A549 (cell line): ENCODE results near the gene CD36. TPM values are rescaled to one million over a fixed set of nuclear protein-coding genes. Genes with fewer than 3 reads are reported as not detected.

Source experiments
- ATAC-seq, 2 experiments: fragments of 200-7000 bp in 1 of 2; fragments of >200 bp in 1 of 2; cut with Nextera tagmentation in 1 of 2; cut with Tn5 transposase in 1 of 2; 3 replicates each; pipeline versions ENCODE4 v1.8.0 to v1.9.1; 2018 to 2020; ENCODE audit warnings: mild to moderate bottlenecking in 1 of 2, moderate library complexity in 1 of 2
- CTCF ChIA-PET: fragments of 300-600 bp; sonication (Branson Sonifier 250); formaldehyde crosslinking; extraction: SDS; loops from one replicate; lab custom pipeline; 2021; ENCODE audit warnings: antibody characterized with exemption, inconsistent platforms; lab: Yijun Ruan, JAX
- POLR2A ChIA-PET: fragments of 350-600 bp; formaldehyde crosslinking; extraction: SDS; loops from one replicate; lab custom pipeline; 2021; ENCODE audit warnings: antibody characterized with exemption, inconsistent platforms; lab: Yijun Ruan, JAX
- DNase-seq, 2 experiments: peaks; one replicate each; pipeline versions ENCODE4 v3.0.0 to v3.0.0-alpha.2; 2011 to 2016; ENCODE audit warnings: low read depth in 1 of 2, low spot score in 1 of 2
- FAIRE-seq: peaks from 2 replicates; lab custom pipeline; 2011; peaks lifted over from hg19 to GRCh38; lab: Jason Lieb, UNC
- H3K27ac ChIP-seq, 2 experiments: fragments of >200 bp; sonication (Bioruptor Twin); formaldehyde crosslinking; 3 replicates each; pipeline ENCODE4 v1.5.1; 2016 to 2017
- H3K4me1 ChIP-seq: fragments of >200 bp; sonication (Bioruptor Twin); formaldehyde crosslinking; 3 replicates; pipeline ENCODE4 v1.6.1; 2016
- H3K4me2 ChIP-seq: fragments of >200 bp; sonication (Bioruptor Twin); formaldehyde crosslinking; 3 replicates; pipeline ENCODE4 v1.6.1; 2016
- H3K4me3 ChIP-seq: fragments of >200 bp; sonication (Bioruptor Twin); formaldehyde crosslinking; 3 replicates; pipeline ENCODE4 v1.5.1; 2016
- H3K9me3 ChIP-seq: fragments of >200 bp; sonication (Bioruptor Twin); formaldehyde crosslinking; 3 replicates; pipeline ENCODE4 v1.6.1; 2016
- BHLHE40 ChIP-seq: IDR thresholded peaks from 2 replicates; pipeline ENCODE4 v1.6.1; 2012; ENCODE audit warnings: low read depth, low read length, inconsistent platforms
- CBX2 ChIP-seq: fragments of 200-600 bp; sonication (generic); IDR thresholded peaks from 2 replicates; pipeline ENCODE4 v1.6.1; 2016; ENCODE audit warnings: low read depth, mild to moderate bottlenecking, borderline replicate concordance
- CBX8 ChIP-seq: fragments of 200-600 bp; sonication (generic); IDR thresholded peaks from 2 replicates; pipeline ENCODE4 v1.6.1; 2016
- CHD4 ChIP-seq: fragments of 200-600 bp; sonication (generic); IDR thresholded peaks from 2 replicates; pipeline ENCODE4 v1.6.1; 2016; ENCODE audit warnings: antibody characterized with exemption, mild to moderate bottlenecking, borderline replicate concordance
- EHF ChIP-seq: fragments of 250-450 bp; sonication (Bioruptor Pico); IDR thresholded peaks from 2 replicates; pipeline ENCODE4 v1.5.0; 2020; ENCODE audit warnings: mild to moderate bottlenecking
- EHMT2 ChIP-seq: fragments of 200-600 bp; sonication (generic); IDR thresholded peaks from 2 replicates; pipeline ENCODE4 v1.6.1; 2016; ENCODE audit warnings: antibody characterized with exemption, low read depth, mild to moderate bottlenecking, moderate library complexity
- FOSB ChIP-seq: fragments of 250-450 bp; sonication (Bioruptor Pico); IDR thresholded peaks from 2 replicates; pipeline ENCODE4 v1.5.0; 2020; ENCODE audit warnings: mild to moderate bottlenecking, moderate library complexity
- FOSL2 ChIP-seq, 2 experiments: fragments of 450-650 bp in 1 of 2; fragments of >200 bp in 1 of 2; sonication (Bioruptor Twin) in 1 of 2; formaldehyde crosslinking; IDR thresholded peaks; 2 replicates each; pipeline versions ENCODE4 v1.5.0 to v1.6.1; 2016 to 2020; ENCODE audit warnings: mild to moderate bottlenecking in 1 of 2, moderate library complexity in 1 of 2
- FOXS1 ChIP-seq: fragments of 250-450 bp; sonication (Bioruptor Pico); IDR thresholded peaks from 2 replicates; pipeline ENCODE4 v1.5.0; 2020; ENCODE audit warnings: mild to moderate bottlenecking, moderate library complexity
- GATA3 ChIP-seq: IDR thresholded peaks from 2 replicates; pipeline ENCODE4 v1.6.1; 2012; ENCODE audit warnings: borderline replicate concordance
- HOXA7 ChIP-seq: fragments of 250-450 bp; sonication (Bioruptor Pico); IDR thresholded peaks from 2 replicates; pipeline ENCODE4 v1.5.0; 2020; ENCODE audit warnings: mild to moderate bottlenecking, moderate library complexity
- HOXB13 ChIP-seq: fragments of 250-450 bp; sonication (Bioruptor Pico); IDR thresholded peaks from 2 replicates; pipeline ENCODE4 v1.5.0; 2020; ENCODE audit warnings: low read depth, mild to moderate bottlenecking, moderate library complexity
- JUN ChIP-seq, 2 experiments: fragments of >200 bp; sonication (Bioruptor Twin); formaldehyde crosslinking; IDR thresholded peaks; 2 replicates in 1 of 2; 3 replicates in 1 of 2; pipeline ENCODE4 v1.6.1; 2016 to 2017
- JUNB ChIP-seq: fragments of >200 bp; sonication (Bioruptor Twin); formaldehyde crosslinking; IDR thresholded peaks from 2 replicates; pipeline ENCODE4 v1.6.1; 2016
- KDM1A ChIP-seq: fragments of 200-600 bp; sonication (generic); IDR thresholded peaks from 2 replicates; pipeline ENCODE4 v1.6.1; 2016; ENCODE audit warnings: low read depth, mild to moderate bottlenecking
- NFE2L2 ChIP-seq: fragments of 150-350 bp; conservative IDR thresholded peaks from 2 replicates; pipeline ENCODE4 v1.6.1; 2014; ENCODE audit warnings: low read length
- NR3C1 ChIP-seq: fragments of >200 bp; sonication (Bioruptor Twin); formaldehyde crosslinking; IDR thresholded peaks from 3 replicates; pipeline ENCODE4 v1.6.1; 2017
- RARB ChIP-seq: fragments of 250-450 bp; sonication (Bioruptor Pico); IDR thresholded peaks from 2 replicates; pipeline ENCODE4 v1.8.0; 2021; ENCODE audit warnings: mild to moderate bottlenecking, moderate library complexity
- RNF2 ChIP-seq: fragments of 200-600 bp; sonication (generic); IDR thresholded peaks from 2 replicates; pipeline ENCODE4 v1.6.1; 2016; ENCODE audit warnings: low read depth, mild to moderate bottlenecking, antibody characterized with exemption, moderate library complexity, borderline replicate concordance
- SMC3 ChIP-seq: fragments of >200 bp; sonication (Bioruptor Twin); formaldehyde crosslinking; IDR thresholded peaks from 3 replicates; pipeline ENCODE4 v1.6.1; 2018; ENCODE audit warnings: inconsistent platforms
- SREBF2 ChIP-seq: fragments of 450-650 bp; IDR thresholded peaks from 2 replicates; pipeline ENCODE4 v1.6.1; 2014; ENCODE audit warnings: mild to moderate bottlenecking, moderate library complexity
- ZC3H11A ChIP-seq: fragments of 450-650 bp; IDR thresholded peaks from 2 replicates; pipeline ENCODE4 v1.6.1; 2014; ENCODE audit warnings: antibody characterized with exemption, mild to moderate bottlenecking
- ZFP36 ChIP-seq: fragments of 450-650 bp; IDR thresholded peaks from 2 replicates; pipeline ENCODE4 v1.6.1; 2014; ENCODE audit warnings: borderline replicate concordance; ENCODE audit not compliant: partially characterized antibody
- ZNF302 ChIP-seq: fragments of 250-450 bp; sonication (Bioruptor Pico); IDR thresholded peaks from 2 replicates; pipeline ENCODE4 v1.9.0; 2021; ENCODE audit warnings: inconsistent platforms, mild to moderate bottlenecking, moderate library complexity
- ZSCAN20 ChIP-seq: fragments of 250-450 bp; sonication (Bioruptor Pico); IDR thresholded peaks from 2 replicates; pipeline ENCODE4 v1.8.0; 2022; ENCODE audit warnings: mild to moderate bottlenecking, moderate library complexity
- WGBS: methylation state at CpG from one replicate; pipeline ENCODE4 v1.1.6; 2017; ENCODE audit errors: missing lambda C conversion rate; 5-methylcytosine and 5-hydroxymethylcytosine counted together
- polyA plus RNA-seq, 4 experiments: library from polyadenylated mRNA; depleted of rRNA in 3 of 4; stranded (reverse); fragments of >200 nt; fragmentation: RNase III in 1 of 4; extraction: RNeasy Plus Mini Kit Qiagen cat#74134 plus additional on column Dnase treatment in 1 of 4; gene quantifications; 2 replicates in 3 of 4; 3 replicates in 1 of 4; pipeline ENCODE4 v1.2.3, GENCODE V29; 2011 to 2017
- TF ChIP-seq, protein P1 (sequence below): fragments of >200 bp; sonication (Bioruptor Twin); formaldehyde crosslinking; IDR thresholded peaks from 2 replicates; pipeline ENCODE4 v1.6.1; 2016
- TF ChIP-seq, protein P2 (sequence below): fragments of 250-450 bp; sonication (Bioruptor Pico); IDR thresholded peaks from 2 replicates; pipeline ENCODE4 v1.5.0; 2021; ENCODE audit warnings: mild to moderate bottlenecking, moderate library complexity, borderline replicate concordance
- TF ChIP-seq, protein P3 (sequence below): fragments of 450-650 bp; IDR thresholded peaks from 2 replicates; pipeline ENCODE4 v1.6.1; 2014; ENCODE audit warnings: antibody characterized with exemption
- TF ChIP-seq, protein P4 (sequence below): IDR thresholded peaks from 2 replicates; pipeline ENCODE4 v1.6.1; 2012
- TF ChIP-seq, protein P5 (sequence below): fragments of 200-600 bp; sonication (generic); IDR thresholded peaks from 2 replicates; pipeline ENCODE4 v1.6.1; 2016; ENCODE audit warnings: antibody characterized with exemption, mild to moderate bottlenecking, moderate library complexity
- TF ChIP-seq, protein P6 (sequence below): fragments of >200 bp; sonication (Bioruptor Twin); formaldehyde crosslinking; IDR thresholded peaks from 3 replicates; pipeline ENCODE4 v1.6.1; 2016
- TF ChIP-seq, protein P7 (sequence below): fragments of 150-350 bp; IDR thresholded peaks from 2 replicates; pipeline ENCODE4 v1.6.1; 2014; ENCODE audit warnings: low read depth, mild to moderate bottlenecking, low read length

Gene CD36
- polyA plus RNA-seq, 2 of the 4 experiments (the other 2 are of a cell fraction): 0.12 to 0.37 TPM

DNA sequence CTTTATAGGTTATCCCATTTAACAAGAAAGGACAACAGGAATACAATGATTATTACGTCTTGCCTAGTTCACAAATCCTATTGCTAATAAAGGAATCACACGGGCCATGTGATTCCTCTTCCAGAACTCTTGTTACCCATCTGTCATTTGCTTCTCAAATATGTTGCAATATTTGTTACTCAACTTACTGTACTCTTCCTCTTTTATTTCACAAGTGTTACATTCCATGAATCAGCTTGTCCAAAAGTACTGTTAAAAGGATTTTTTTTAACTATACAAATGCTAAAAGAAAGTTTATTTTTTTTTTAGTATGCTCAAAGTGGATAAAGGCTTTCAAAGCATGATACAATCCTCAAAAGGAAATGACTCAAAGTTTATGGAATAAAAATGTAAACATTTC is 3.9 kb upstream of the CD36 start:
- DNase-seq (peak in 1 of 2 experiments; percentile 46), ATAC-seq (peak in 1 of 2 experiments; percentile 70; a peak in 3 of 6 replicates), FAIRE-seq (no peak)
- Histone ChIP-seq H3K9me3 (0 out of 3 replicates have a peak, but pooled peaks cover 3% of the 10 kb centered on the region), H3K4me2 (peak overlapping the region; percentile 48), H3K27ac (peak overlapping the region in 1 of 2 experiments; percentile 62; a peak in 2 of 6 replicates), H3K4me3 (no peak overlapping the region), H3K4me1 (peaks cover 15% of the 10 kb centered on the region)
- CTCF ChIA-PET: interaction anchor here (1.4 kb wide), 1 partner anchor 21 kb away, joined by 3 read pairs; no protein-coding TSS in a partner anchor
- POLR2A ChIA-PET: no interaction called here
- WGBS: 35% methylated on average over 2 of the region's 2 CpGs
- TF ChIP-seq ZC3H11A (no peak), BHLHE40 (no peak), FOXS1 (CRISPR knock-in tag) (no peak), SREBF2 (no peak), ZFP36 (no peak), NFE2L2 (no peak), GATA3 (peak; percentile 48), KDM1A (no peak), HOXB13 (CRISPR knock-in tag) (no peak), NR3C1 (no peak), JUNB (peak; percentile 90), FOSL2 (IDR thresholded peaks at IDR 0.05) (peak; percentile 65; the same call in 1 of the 2 replicates), FOSL2 (CRISPR knock-in tag; IDR thresholded peaks at IDR 0.05) (peak; percentile 70), CBX8 (no peak), RARB (CRISPR knock-in tag) (no peak; the same call in 1 of the 2 replicates), CBX2 (no peak), SMC3 (peak; percentile 46; the same call in 1 of the 3 replicates), EHMT2 (no peak), FOSB (CRISPR knock-in tag) (no peak), CHD4 (no peak), ZSCAN20 (CRISPR knock-in tag) (0 out of 2 replicates have a peak, but pooled peaks have one; percentile 24), RNF2 (no peak), ZNF302 (CRISPR knock-in tag) (no peak), HOXA7 (CRISPR knock-in tag) (no peak), JUN (IDR thresholded peaks at IDR 0.05) (peak; percentile 45 to 62; a peak in 2 of 5 replicates), EHF (no peak)
- TF ChIP-seq, protein P1, sequence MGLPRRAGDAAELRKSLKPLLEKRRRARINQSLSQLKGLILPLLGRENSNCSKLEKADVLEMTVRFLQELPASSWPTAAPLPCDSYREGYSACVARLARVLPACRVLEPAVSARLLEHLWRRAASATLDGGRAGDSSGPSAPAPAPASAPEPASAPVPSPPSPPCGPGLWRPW: peak; percentile 99
- TF ChIP-seq, protein P2, sequence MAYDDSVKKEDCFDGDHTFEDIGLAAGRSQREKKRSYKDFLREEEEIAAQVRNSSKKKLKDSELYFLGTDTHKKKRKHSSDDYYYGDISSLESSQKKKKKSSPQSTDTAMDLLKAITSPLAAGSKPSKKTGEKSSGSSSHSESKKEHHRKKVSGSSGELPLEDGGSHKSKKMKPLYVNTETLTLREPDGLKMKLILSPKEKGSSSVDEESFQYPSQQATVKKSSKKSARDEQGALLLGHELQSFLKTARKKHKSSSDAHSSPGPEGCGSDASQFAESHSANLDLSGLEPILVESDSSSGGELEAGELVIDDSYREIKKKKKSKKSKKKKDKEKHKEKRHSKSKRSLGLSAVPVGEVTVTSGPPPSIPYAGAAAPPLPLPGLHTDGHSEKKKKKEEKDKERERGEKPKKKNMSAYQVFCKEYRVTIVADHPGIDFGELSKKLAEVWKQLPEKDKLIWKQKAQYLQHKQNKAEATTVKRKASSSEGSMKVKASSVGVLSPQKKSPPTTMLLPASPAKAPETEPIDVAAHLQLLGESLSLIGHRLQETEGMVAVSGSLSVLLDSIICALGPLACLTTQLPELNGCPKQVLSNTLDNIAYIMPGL (CRISPR knock-in tag): no peak
- TF ChIP-seq, protein P3, sequence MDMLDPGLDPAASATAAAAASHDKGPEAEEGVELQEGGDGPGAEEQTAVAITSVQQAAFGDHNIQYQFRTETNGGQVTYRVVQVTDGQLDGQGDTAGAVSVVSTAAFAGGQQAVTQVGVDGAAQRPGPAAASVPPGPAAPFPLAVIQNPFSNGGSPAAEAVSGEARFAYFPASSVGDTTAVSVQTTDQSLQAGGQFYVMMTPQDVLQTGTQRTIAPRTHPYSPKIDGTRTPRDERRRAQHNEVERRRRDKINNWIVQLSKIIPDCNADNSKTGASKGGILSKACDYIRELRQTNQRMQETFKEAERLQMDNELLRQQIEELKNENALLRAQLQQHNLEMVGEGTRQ: 0 out of 2 replicates have a peak, but pooled peaks have one; percentile 14
- TF ChIP-seq, protein P4, sequence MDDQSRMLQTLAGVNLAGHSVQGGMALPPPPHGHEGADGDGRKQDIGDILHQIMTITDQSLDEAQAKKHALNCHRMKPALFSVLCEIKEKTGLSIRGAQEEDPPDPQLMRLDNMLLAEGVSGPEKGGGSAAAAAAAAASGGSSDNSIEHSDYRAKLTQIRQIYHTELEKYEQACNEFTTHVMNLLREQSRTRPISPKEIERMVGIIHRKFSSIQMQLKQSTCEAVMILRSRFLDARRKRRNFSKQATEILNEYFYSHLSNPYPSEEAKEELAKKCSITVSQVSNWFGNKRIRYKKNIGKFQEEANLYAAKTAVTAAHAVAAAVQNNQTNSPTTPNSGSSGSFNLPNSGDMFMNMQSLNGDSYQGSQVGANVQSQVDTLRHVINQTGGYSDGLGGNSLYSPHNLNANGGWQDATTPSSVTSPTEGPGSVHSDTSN: no peak
- TF ChIP-seq, protein P5, sequence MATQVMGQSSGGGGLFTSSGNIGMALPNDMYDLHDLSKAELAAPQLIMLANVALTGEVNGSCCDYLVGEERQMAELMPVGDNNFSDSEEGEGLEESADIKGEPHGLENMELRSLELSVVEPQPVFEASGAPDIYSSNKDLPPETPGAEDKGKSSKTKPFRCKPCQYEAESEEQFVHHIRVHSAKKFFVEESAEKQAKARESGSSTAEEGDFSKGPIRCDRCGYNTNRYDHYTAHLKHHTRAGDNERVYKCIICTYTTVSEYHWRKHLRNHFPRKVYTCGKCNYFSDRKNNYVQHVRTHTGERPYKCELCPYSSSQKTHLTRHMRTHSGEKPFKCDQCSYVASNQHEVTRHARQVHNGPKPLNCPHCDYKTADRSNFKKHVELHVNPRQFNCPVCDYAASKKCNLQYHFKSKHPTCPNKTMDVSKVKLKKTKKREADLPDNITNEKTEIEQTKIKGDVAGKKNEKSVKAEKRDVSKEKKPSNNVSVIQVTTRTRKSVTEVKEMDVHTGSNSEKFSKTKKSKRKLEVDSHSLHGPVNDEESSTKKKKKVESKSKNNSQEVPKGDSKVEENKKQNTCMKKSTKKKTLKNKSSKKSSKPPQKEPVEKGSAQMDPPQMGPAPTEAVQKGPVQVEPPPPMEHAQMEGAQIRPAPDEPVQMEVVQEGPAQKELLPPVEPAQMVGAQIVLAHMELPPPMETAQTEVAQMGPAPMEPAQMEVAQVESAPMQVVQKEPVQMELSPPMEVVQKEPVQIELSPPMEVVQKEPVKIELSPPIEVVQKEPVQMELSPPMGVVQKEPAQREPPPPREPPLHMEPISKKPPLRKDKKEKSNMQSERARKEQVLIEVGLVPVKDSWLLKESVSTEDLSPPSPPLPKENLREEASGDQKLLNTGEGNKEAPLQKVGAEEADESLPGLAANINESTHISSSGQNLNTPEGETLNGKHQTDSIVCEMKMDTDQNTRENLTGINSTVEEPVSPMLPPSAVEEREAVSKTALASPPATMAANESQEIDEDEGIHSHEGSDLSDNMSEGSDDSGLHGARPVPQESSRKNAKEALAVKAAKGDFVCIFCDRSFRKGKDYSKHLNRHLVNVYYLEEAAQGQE: no peak
- TF ChIP-seq, protein P6, sequence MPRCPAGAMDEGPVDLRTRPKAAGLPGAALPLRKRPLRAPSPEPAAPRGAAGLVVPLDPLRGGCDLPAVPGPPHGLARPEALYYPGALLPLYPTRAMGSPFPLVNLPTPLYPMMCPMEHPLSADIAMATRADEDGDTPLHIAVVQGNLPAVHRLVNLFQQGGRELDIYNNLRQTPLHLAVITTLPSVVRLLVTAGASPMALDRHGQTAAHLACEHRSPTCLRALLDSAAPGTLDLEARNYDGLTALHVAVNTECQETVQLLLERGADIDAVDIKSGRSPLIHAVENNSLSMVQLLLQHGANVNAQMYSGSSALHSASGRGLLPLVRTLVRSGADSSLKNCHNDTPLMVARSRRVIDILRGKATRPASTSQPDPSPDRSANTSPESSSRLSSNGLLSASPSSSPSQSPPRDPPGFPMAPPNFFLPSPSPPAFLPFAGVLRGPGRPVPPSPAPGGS: peak; percentile 57; the same call in 1 of the 3 replicates
- TF ChIP-seq, protein P7, sequence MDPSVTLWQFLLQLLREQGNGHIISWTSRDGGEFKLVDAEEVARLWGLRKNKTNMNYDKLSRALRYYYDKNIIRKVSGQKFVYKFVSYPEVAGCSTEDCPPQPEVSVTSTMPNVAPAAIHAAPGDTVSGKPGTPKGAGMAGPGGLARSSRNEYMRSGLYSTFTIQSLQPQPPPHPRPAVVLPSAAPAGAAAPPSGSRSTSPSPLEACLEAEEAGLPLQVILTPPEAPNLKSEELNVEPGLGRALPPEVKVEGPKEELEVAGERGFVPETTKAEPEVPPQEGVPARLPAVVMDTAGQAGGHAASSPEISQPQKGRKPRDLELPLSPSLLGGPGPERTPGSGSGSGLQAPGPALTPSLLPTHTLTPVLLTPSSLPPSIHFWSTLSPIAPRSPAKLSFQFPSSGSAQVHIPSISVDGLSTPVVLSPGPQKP: no peak
